Ovary (tissue), 3 donors: ENCODE results near the gene SLAIN2.

Experiments
- EP300 ChIP-seq: sonication (generic); formaldehyde crosslinking; IDR thresholded peaks from one replicate; pipeline ENCODE4 v1.6.1; 2017; ENCODE audit warnings: antibody characterized with exemption
- TF ChIP-seq, protein P1 (sequence below), 3 donors: fragments of 450-650 bp in 2 of 3; fragments of 200-600 bp in 1 of 3; IDR thresholded peaks; one replicate each; pipeline versions ENCODE4 v1.5.1 to v1.8.0; 2016 to 2022; ENCODE audit warnings: antibody characterized with exemption in 3 of 3, mild to moderate bottlenecking in 1 of 3
- donor health status: DM: no; HTN: no; CAD: no.

DNA sequence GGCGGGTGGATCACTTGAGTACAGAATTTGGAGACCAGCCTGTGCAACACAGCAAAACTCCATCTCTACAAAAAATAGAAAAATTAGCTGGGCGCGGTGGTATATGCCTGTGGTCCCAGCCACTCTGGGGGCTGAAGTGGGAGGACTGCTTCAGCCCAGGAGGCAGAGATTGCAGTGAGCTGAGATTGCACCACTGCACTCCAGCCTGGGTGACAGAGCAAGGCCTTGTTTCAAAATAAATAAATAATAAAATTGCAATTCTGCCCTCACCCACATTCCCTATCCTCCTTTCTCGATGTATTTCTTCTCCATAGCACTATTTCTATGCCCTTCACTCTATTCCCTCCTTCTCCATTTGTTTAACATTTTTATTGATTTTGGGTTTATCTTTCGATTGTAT, 8.7 kb upstream of the SLAIN2 start:
- TF ChIP-seq, protein P1, sequence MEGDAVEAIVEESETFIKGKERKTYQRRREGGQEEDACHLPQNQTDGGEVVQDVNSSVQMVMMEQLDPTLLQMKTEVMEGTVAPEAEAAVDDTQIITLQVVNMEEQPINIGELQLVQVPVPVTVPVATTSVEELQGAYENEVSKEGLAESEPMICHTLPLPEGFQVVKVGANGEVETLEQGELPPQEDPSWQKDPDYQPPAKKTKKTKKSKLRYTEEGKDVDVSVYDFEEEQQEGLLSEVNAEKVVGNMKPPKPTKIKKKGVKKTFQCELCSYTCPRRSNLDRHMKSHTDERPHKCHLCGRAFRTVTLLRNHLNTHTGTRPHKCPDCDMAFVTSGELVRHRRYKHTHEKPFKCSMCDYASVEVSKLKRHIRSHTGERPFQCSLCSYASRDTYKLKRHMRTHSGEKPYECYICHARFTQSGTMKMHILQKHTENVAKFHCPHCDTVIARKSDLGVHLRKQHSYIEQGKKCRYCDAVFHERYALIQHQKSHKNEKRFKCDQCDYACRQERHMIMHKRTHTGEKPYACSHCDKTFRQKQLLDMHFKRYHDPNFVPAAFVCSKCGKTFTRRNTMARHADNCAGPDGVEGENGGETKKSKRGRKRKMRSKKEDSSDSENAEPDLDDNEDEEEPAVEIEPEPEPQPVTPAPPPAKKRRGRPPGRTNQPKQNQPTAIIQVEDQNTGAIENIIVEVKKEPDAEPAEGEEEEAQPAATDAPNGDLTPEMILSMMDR (IDR thresholded peaks at IDR 0.05): no peak
- no peak for TF ChIP-seq EP300
